B cell (primary cell): ENCODE results near the gene LHCGR.

Source experiments
- EZH2 ChIP-seq: IDR thresholded peaks from 2 replicates; pipeline ENCODE4 v1.6.1; 2012; ENCODE audit warnings: borderline replicate concordance, low read depth, mild to moderate bottlenecking, moderate library complexity, low read length; ENCODE audit not compliant: insufficient read depth, poor library complexity, severe bottlenecking
- TF ChIP-seq, protein P1 (sequence below): fragments of 200-600 bp; IDR thresholded peaks from one replicate; pipeline ENCODE4 v1.8.0; 2022; ENCODE audit warnings: antibody characterized with exemption, mild to moderate bottlenecking

DNA sequence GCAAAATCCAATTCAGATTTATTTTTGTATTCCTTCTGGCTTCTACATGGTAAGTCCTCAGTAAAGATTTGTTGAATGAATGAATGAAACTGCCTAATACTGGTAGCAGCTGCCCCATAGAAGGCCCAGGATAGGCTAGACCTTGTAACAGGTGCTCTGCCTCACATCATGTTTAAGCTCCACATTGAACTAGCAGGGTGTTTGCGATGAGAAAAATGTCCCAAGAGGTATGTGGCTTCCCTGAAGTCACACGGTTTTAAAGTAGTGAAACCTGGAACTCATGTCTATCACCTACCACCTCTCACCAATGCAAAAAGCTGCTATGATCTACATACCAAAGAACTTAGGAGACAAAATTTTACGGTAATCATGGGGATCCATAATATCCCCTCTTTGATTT, 765 bp upstream of the LHCGR start:
- TF ChIP-seq EZH2: no peak
- TF ChIP-seq, protein P1, sequence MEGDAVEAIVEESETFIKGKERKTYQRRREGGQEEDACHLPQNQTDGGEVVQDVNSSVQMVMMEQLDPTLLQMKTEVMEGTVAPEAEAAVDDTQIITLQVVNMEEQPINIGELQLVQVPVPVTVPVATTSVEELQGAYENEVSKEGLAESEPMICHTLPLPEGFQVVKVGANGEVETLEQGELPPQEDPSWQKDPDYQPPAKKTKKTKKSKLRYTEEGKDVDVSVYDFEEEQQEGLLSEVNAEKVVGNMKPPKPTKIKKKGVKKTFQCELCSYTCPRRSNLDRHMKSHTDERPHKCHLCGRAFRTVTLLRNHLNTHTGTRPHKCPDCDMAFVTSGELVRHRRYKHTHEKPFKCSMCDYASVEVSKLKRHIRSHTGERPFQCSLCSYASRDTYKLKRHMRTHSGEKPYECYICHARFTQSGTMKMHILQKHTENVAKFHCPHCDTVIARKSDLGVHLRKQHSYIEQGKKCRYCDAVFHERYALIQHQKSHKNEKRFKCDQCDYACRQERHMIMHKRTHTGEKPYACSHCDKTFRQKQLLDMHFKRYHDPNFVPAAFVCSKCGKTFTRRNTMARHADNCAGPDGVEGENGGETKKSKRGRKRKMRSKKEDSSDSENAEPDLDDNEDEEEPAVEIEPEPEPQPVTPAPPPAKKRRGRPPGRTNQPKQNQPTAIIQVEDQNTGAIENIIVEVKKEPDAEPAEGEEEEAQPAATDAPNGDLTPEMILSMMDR: no peak
